K562 (cell line): ENCODE data around the gene HEATR9. TPM values are rescaled to one million over a fixed set of nuclear protein-coding genes. Genes with fewer than 3 reads are reported as not detected.

Experiments
- CBX1 ChIP-seq: sonication (generic); IDR thresholded peaks from 2 replicates; pipeline ENCODE4 v1.6.1; 2016; ENCODE audit warnings: antibody characterized with exemption, low read depth, mild to moderate bottlenecking
- E2F3 ChIP-seq: fragments of 250-450 bp; sonication (Bioruptor Pico); IDR thresholded peaks from 2 replicates; pipeline ENCODE4 v1.4.0; 2020; ENCODE audit warnings: mild to moderate bottlenecking
- EHMT2 ChIP-seq: fragments of 450-650 bp; IDR thresholded peaks from 2 replicates; pipeline ENCODE4 v1.6.1; 2018; ENCODE audit warnings: antibody characterized with exemption
- EWSR1 ChIP-seq: fragments of 450-650 bp; IDR thresholded peaks from 2 replicates; pipeline ENCODE4 v1.6.1; 2018; ENCODE audit warnings: borderline replicate concordance, mild to moderate bottlenecking, low read depth, moderate library complexity; ENCODE audit not compliant: partially characterized antibody
- GATAD2B ChIP-seq: fragments of 450-650 bp; IDR thresholded peaks from 2 replicates; pipeline ENCODE4 v1.6.1; 2017; ENCODE audit warnings: mild to moderate bottlenecking, borderline replicate concordance
- GTF2B ChIP-seq: IDR thresholded peaks from 2 replicates; pipeline ENCODE4 v1.6.1; 2011; ENCODE audit not compliant: insufficient read length; ENCODE audit errors: extremely low read depth
- HDAC1 ChIP-seq, 2 experiments: fragments of 450-650 bp; IDR thresholded peaks; 2 replicates each; pipeline ENCODE4 v1.6.1; 2016 to 2017; ENCODE audit warnings: inconsistent platforms in 1 of 2, mild to moderate bottlenecking in 1 of 2, moderate library complexity in 1 of 2
- PBX2 ChIP-seq, 2 experiments: IDR thresholded peaks in 1 of 2; conservative IDR thresholded peaks in 1 of 2; 2 replicates each; pipeline ENCODE4 v1.6.1; 2016; ENCODE audit warnings: low read depth in 2 of 2, mild to moderate bottlenecking in 1 of 2, missing compliant biosample characterization in 1 of 2, missing genetic modification characterization in 1 of 2, moderate library complexity in 1 of 2
- RBM34 ChIP-seq: fragments of 200-400 bp; formaldehyde crosslinking; IDR thresholded peaks from 2 replicates; pipeline ENCODE4 v1.6.1; 2018; ENCODE audit warnings: low read length, borderline replicate concordance; ENCODE audit not compliant: insufficient read depth
- SNIP1 ChIP-seq: fragments of 450-650 bp; IDR thresholded peaks from 2 replicates; pipeline ENCODE4 v1.7.1; 2017; ENCODE audit warnings: low read depth, mild to moderate bottlenecking
- SRSF9 ChIP-seq: fragments of 200-400 bp; formaldehyde crosslinking; IDR thresholded peaks from 2 replicates; pipeline ENCODE4 v1.6.1; 2017; ENCODE audit warnings: low read depth, low read length, borderline replicate concordance
- TOE1 ChIP-seq, 2 experiments: fragments of 450-650 bp in 1 of 2; sonication (generic) in 1 of 2; formaldehyde crosslinking in 1 of 2; IDR thresholded peaks; 2 replicates each; pipeline versions ENCODE4 v1.7.1 to v1.8.0; 2016 to 2022; ENCODE audit warnings: borderline replicate concordance in 2 of 2, mild to moderate bottlenecking in 2 of 2, antibody characterized with exemption in 1 of 2, inconsistent platforms in 1 of 2, low read depth in 1 of 2, missing genetic modification reagents in 1 of 2, moderate library complexity in 1 of 2
- U2AF2 ChIP-seq: fragments of 200-400 bp; formaldehyde crosslinking; optimal IDR thresholded peaks from 2 replicates; pipeline ENCODE3; 2017; ENCODE audit warnings: low read depth, mild to moderate bottlenecking, low read length
- ZBED1 ChIP-seq: IDR thresholded peaks from 2 replicates; pipeline ENCODE4 v1.6.1; 2014
- ZBTB12 ChIP-seq: fragments of 250-450 bp; sonication (Bioruptor Pico); IDR thresholded peaks from 2 replicates; pipeline ENCODE4 v1.4.0; 2020
- ZNF184 ChIP-seq: sonication (generic); formaldehyde crosslinking; IDR thresholded peaks from 2 replicates; pipeline ENCODE4 v1.5.0; 2020; ENCODE audit warnings: missing genetic modification reagents
- polyA plus RNA-seq, 8 experiments: library from polyadenylated mRNA; depleted of rRNA in 4 of 8; stranded (reverse) in 5 of 8; unstranded in 3 of 8; fragments of >200 nt; fragmentation: Nextera tagmentation in 2 of 8; fragmentation: Illumina TruSeq in 1 of 8; extraction: Ambion mirVana in 2 of 8; extraction: Trizol in 1 of 8; gene quantifications; 2 replicates each; pipeline versions ENCODE4 v1.2.1 to v1.2.3, GENCODE V29; 2011 to 2014; ENCODE audit warnings: inconsistent platforms in 1 of 8, missing spikeins in 1 of 8
- total RNA-seq, 7 experiments: library from RNA; depleted of rRNA in 6 of 7; stranded (reverse); fragments of >200 nt in 6 of 7; fragmentation: Illumina TruSeq in 2 of 7; extraction: Trizol in 2 of 7; gene quantifications; 2 replicates each; pipeline versions ENCODE4 v1.2.1 to v1.2.3, GENCODE V29; 2011 to 2021; ENCODE audit warnings: low replicate concordance in 1 of 7
- TF ChIP-seq, protein P1 (sequence below): fragments of 450-650 bp; IDR thresholded peaks from 2 replicates; pipeline ENCODE4 v1.7.1; 2018; ENCODE audit warnings: mild to moderate bottlenecking, low read depth; ENCODE audit not compliant: partially characterized antibody
- TF ChIP-seq, protein P2 (sequence below): sonication (generic); formaldehyde crosslinking; IDR thresholded peaks from 2 replicates; pipeline ENCODE4 v1.8.0; 2022; ENCODE audit warnings: mild to moderate bottlenecking, missing genetic modification reagents

HEATR9 gene
- total and polyA plus RNA-seq, 9 of the 15 experiments (the other 6 are each of a cell fraction or from before 2014, with no cell fraction given), result not detected

DNA sequence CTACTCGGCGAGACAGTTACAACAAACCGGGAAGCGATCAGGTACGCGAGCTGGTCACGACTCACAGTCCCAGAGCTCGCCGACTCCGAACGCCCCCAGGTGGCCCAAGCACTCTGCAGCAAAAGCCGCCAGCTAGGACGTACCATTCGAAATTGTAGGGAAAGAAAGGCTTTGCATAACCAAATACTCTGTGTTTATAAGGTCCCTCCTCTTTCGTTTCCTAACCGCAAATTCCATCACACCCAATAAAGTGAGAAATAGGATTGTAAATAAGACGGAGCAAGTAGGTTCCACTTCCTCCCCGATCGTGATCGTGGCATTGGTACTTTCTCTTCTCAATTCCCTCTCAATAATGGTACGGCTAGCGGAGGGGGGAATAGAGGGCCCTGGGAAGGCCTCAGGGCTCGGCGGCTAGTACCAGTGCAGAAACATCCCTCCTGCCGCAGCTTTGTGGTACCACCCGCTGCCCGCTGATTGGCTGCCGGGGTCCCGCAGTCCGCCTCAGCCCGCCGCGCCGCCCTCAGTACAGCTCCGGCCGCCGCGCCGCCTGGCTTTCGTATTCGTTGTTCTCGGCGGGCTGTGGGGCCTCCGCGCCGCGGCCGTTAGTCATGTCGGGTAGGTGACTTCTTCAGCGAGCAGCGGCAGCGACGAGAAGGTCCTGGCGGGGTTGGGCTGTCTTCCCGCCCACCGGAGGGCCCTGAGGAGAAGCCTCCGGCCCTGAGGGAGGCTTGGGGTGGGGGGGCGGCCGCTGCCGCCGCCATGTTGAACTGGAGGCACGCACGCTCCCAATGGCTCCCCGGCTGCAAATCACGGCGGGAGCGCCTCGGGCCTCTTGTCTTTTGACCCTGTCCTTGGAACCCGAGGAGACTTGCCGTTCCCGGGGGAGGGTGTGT lies 59.5 kb downstream of the HEATR9 start, which contains the start of gene TAF15 (continued):
- no peak for TF ChIP-seq ZBTB12 (CRISPR knock-in tag)
- TF ChIP-seq EWSR1, result no peak
- TF ChIP-seq, protein P1, sequence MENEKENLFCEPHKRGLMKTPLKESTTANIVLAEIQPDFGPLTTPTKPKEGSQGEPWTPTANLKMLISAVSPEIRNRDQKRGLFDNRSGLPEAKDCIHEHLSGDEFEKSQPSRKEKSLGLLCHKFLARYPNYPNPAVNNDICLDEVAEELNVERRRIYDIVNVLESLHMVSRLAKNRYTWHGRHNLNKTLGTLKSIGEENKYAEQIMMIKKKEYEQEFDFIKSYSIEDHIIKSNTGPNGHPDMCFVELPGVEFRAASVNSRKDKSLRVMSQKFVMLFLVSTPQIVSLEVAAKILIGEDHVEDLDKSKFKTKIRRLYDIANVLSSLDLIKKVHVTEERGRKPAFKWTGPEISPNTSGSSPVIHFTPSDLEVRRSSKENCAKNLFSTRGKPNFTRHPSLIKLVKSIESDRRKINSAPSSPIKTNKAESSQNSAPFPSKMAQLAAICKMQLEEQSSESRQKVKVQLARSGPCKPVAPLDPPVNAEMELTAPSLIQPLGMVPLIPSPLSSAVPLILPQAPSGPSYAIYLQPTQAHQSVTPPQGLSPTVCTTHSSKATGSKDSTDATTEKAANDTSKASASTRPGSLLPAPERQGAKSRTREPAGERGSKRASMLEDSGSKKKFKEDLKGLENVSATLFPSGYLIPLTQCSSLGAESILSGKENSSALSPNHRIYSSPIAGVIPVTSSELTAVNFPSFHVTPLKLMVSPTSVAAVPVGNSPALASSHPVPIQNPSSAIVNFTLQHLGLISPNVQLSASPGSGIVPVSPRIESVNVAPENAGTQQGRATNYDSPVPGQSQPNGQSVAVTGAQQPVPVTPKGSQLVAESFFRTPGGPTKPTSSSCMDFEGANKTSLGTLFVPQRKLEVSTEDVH, result peak; percentile 18
- TF ChIP-seq, protein P2, sequence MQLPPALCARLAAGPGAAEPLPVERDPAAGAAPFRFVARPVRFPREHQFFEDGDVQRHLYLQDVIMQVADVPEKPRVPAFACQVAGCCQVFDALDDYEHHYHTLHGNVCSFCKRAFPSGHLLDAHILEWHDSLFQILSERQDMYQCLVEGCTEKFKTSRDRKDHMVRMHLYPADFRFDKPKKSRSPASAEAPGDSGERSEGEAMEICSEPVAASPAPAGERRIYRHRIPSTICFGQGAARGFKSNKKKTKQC (CRISPR knock-in tag), result 0 out of 2 replicates have a peak, but pooled peaks have one; percentile 51
- TF ChIP-seq ZNF184 (CRISPR knock-in tag), result no peak
- TF ChIP-seq GATAD2B, result no peak; the same call in 1 of the 2 replicates
- TF ChIP-seq TOE1 (IDR thresholded peaks at IDR 0.05; ENCODE audit: borderline replicate concordance), result peak; percentile 95
- no peak for TF ChIP-seq TOE1 (CRISPR knock-in tag; IDR thresholded peaks at IDR 0.05; ENCODE audit: borderline replicate concordance, low read depth)
- TF ChIP-seq E2F3, result peak; percentile 67
- no peak for TF ChIP-seq EHMT2
- TF ChIP-seq SRSF9, result no peak
- TF ChIP-seq CBX1, result peak; percentile 61; the same call in 1 of the 2 replicates
- no peak for TF ChIP-seq SNIP1
- no peak for TF ChIP-seq RBM34
- TF ChIP-seq GTF2B, result no peak
- TF ChIP-seq ZBED1, result peak; percentile 31; the same call in 1 of the 2 replicates
- peak in 1 of 2 experiments; percentile 81; a peak in 2 of 4 replicates for TF ChIP-seq HDAC1 (IDR thresholded peaks at IDR 0.05)
- TF ChIP-seq U2AF2, result no peak
- TF ChIP-seq PBX2 (CRISPR knock-in tag; IDR thresholded peaks at IDR 0.05; ENCODE audit: low read depth), result no peak
- no peak for TF ChIP-seq PBX2 (tag; conservative IDR thresholded peaks at IDR 0.05; ENCODE audit: low read depth)
